HEK293 (cell line): ENCODE measurements around the gene OR1B1.

ENCODE experiments used
- CTCF ChIA-PET: fragments of 350-600 bp; formaldehyde crosslinking; extraction: SDS; loops from one replicate; lab custom pipeline; 2021; ENCODE audit warnings: antibody characterized with exemption; lab: Yijun Ruan, JAX
- POLR2A ChIA-PET: fragments of 300-600 bp; formaldehyde crosslinking; extraction: SDS; loops from one replicate; lab custom pipeline; 2020; ENCODE audit warnings: antibody characterized with exemption, inconsistent platforms; lab: Yijun Ruan, JAX
- H3K27ac ChIP-seq: fragments of 200-500 bp; sonication (Bioruptor generic); 2 replicates; pipeline ENCODE4 v1.5.1; 2014; ENCODE audit warnings: low read depth, low read length, control low read depth, inconsistent platforms; ENCODE audit errors: extremely low read depth
- H3K36me3 ChIP-seq, 2 experiments: fragments of 200-500 bp in 1 of 2; sonication (Bioruptor generic) in 1 of 2; 1 replicate in 1 of 2; 2 replicates in 1 of 2; pipeline ENCODE4 v1.5.1; 2014 to 2017; ENCODE audit warnings: inconsistent platforms in 2 of 2, low read length in 2 of 2; ENCODE audit not compliant: control insufficient read depth in 2 of 2, insufficient read depth in 1 of 2
- H3K4me1 ChIP-seq: fragments of 200-500 bp; sonication (Bioruptor generic); 2 replicates; pipeline ENCODE4 v1.5.1; 2014; ENCODE audit warnings: mild to moderate bottlenecking, low read length, inconsistent platforms; ENCODE audit not compliant: control insufficient read depth, insufficient read depth
- H3K4me3 ChIP-seq: 2 replicates; pipeline ENCODE4 v1.5.1; 2011; ENCODE audit warnings: low read depth, mild to moderate bottlenecking, control low read depth, low read length, moderate library complexity
- H3K9me3 ChIP-seq: fragments of 200-500 bp; sonication (Bioruptor generic); 2 replicates; pipeline ENCODE4 v1.5.1; 2014; ENCODE audit warnings: low read depth, low read length, inconsistent platforms; ENCODE audit not compliant: control insufficient read depth, insufficient read depth
- BCL11B ChIP-seq: fragments of 450-650 bp; formaldehyde crosslinking; IDR thresholded peaks from 2 replicates; pipeline ENCODE4 v1.5.1; 2016; ENCODE audit warnings: low read depth, missing biosample characterization, missing genetic modification characterization
- GLI2 ChIP-seq: fragments of 450-650 bp; formaldehyde crosslinking; IDR thresholded peaks from 2 replicates; pipeline ENCODE4; 2017; ENCODE audit warnings: missing biosample characterization, missing genetic modification characterization, low read depth, borderline replicate concordance
- KLF10 ChIP-seq: fragments of 450-650 bp; IDR thresholded peaks from 2 replicates; pipeline ENCODE4 v1.5.1; 2018; ENCODE audit warnings: missing biosample characterization, mild to moderate bottlenecking, missing genetic modification characterization
- REST ChIP-seq: fragments of 450-650 bp; formaldehyde crosslinking; IDR thresholded peaks from 2 replicates; pipeline ENCODE4 v1.5.1; 2016; ENCODE audit warnings: missing biosample characterization, missing genetic modification characterization
- SALL2 ChIP-seq: fragments of 450-650 bp; formaldehyde crosslinking; IDR thresholded peaks from 2 replicates; pipeline ENCODE4 v1.5.0; 2017; ENCODE audit warnings: missing biosample characterization, mild to moderate bottlenecking, missing genetic modification characterization, borderline replicate concordance
- TRIM28 ChIP-seq: IDR thresholded peaks from 2 replicates; pipeline ENCODE4 v1.6.1; 2011; ENCODE audit warnings: low read length, control low read depth, borderline replicate concordance
- YY1 ChIP-seq: fragments of 450-650 bp; formaldehyde crosslinking; IDR thresholded peaks from 2 replicates; pipeline ENCODE4 v1.5.1; 2018; ENCODE audit warnings: missing biosample characterization, missing genetic modification characterization
- YY2 ChIP-seq: fragments of 450-650 bp; formaldehyde crosslinking; IDR thresholded peaks from 2 replicates; pipeline ENCODE4 v1.5.1; 2016; ENCODE audit warnings: missing biosample characterization, missing genetic modification characterization
- ZFHX2 ChIP-seq: fragments of 450-650 bp; formaldehyde crosslinking; conservative IDR thresholded peaks from 2 replicates; pipeline ENCODE4 v1.5.1; 2016; ENCODE audit warnings: missing biosample characterization, missing genetic modification characterization
- ZFP69B ChIP-seq: fragments of 450-650 bp; formaldehyde crosslinking; IDR thresholded peaks from 2 replicates; pipeline ENCODE4 v1.5.1; 2016; ENCODE audit warnings: missing biosample characterization, missing genetic modification characterization
- ZNF146 ChIP-seq: fragments of 450-650 bp; formaldehyde crosslinking; IDR thresholded peaks from 2 replicates; pipeline ENCODE4 v1.5.1; 2016; ENCODE audit warnings: missing biosample characterization, missing genetic modification characterization
- ZNF157 ChIP-seq: fragments of 450-650 bp; formaldehyde crosslinking; IDR thresholded peaks from 2 replicates; pipeline ENCODE4 v1.5.1; 2016; ENCODE audit warnings: missing biosample characterization, missing genetic modification characterization
- ZNF18 ChIP-seq: fragments of 450-650 bp; formaldehyde crosslinking; IDR thresholded peaks from 2 replicates; pipeline ENCODE4 v1.5.1; 2016; ENCODE audit warnings: missing biosample characterization, missing genetic modification characterization
- ZNF221 ChIP-seq: fragments of 450-650 bp; formaldehyde crosslinking; IDR thresholded peaks from 2 replicates; pipeline ENCODE4 v1.5.1; 2017; ENCODE audit warnings: missing biosample characterization, missing genetic modification characterization, borderline replicate concordance
- ZNF391 ChIP-seq: fragments of 450-650 bp; formaldehyde crosslinking; IDR thresholded peaks from 2 replicates; pipeline ENCODE4 v1.5.1; 2016; ENCODE audit warnings: low read depth, missing biosample characterization, missing genetic modification characterization, borderline replicate concordance
- ZNF394 ChIP-seq: fragments of 450-650 bp; formaldehyde crosslinking; IDR thresholded peaks from 2 replicates; pipeline ENCODE4 v1.5.1; 2016; ENCODE audit warnings: missing biosample characterization, missing genetic modification characterization, mild to moderate bottlenecking, moderate library complexity, borderline replicate concordance
- ZNF501 ChIP-seq: fragments of 450-650 bp; formaldehyde crosslinking; IDR thresholded peaks from 2 replicates; pipeline ENCODE4 v1.5.1; 2016; ENCODE audit warnings: missing biosample characterization, missing genetic modification characterization
- ZNF596 ChIP-seq: fragments of 450-650 bp; IDR thresholded peaks from 2 replicates; pipeline ENCODE4 v1.5.0; 2018; ENCODE audit warnings: missing biosample characterization, mild to moderate bottlenecking, missing genetic modification characterization, moderate library complexity
- ZNF623 ChIP-seq: fragments of 450-650 bp; formaldehyde crosslinking; IDR thresholded peaks from 2 replicates; pipeline ENCODE4 v1.5.1; 2016; ENCODE audit warnings: missing biosample characterization, missing genetic modification characterization
- ZNF707 ChIP-seq: fragments of 450-650 bp; formaldehyde crosslinking; IDR thresholded peaks from 2 replicates; pipeline ENCODE4 v1.5.1; 2016; ENCODE audit warnings: missing biosample characterization, missing genetic modification characterization
- TF ChIP-seq, protein P1 (sequence below): fragments of 450-650 bp; formaldehyde crosslinking; IDR thresholded peaks from 2 replicates; pipeline ENCODE4 v1.5.1; 2016; ENCODE audit warnings: missing biosample characterization, missing genetic modification characterization

OR1B1 gene

GRCh38 chr9:122619996-122620395 lies 37.4 kb downstream of the OR1B1 start (continued):
- TF ChIP-seq YY1 (tag by site-specific recombination) (no peak), ZFHX2 (tag by site-specific recombination) (no peak), ZNF623 (tag by site-specific recombination) (no peak), TRIM28 (no peak), ZNF157 (tag by site-specific recombination) (no peak)

GRCh38 chr9:122614362-122614761 lies 43.1 kb downstream of the OR1B1 start, which contains the start of gene OR1Q1:
TSS of gene OR1Q1 (plus strand) at chr9:122614738. CDS start at chr9:122614738, 0 bp downstream.
- Histone ChIP-seq H3K9me3 (no peaks in the 10 kb centered on the region), H3K36me3 (no peaks in the 10 kb centered on the region), H3K4me1 (no peaks in the 10 kb centered on the region), H3K4me3 (no peak within 1 kb of the TSS), H3K27ac (no peak within 1 kb of the TSS)
- POLR2A ChIA-PET: no interaction called here
- CTCF ChIA-PET: interaction anchor here (1.0 kb wide), 1 partner anchor 8 kb away, joined by 3 read pairs; no protein-coding TSS in a partner anchor
- TF ChIP-seq ZFHX2 (tag by site-specific recombination) (no peak), ZNF221 (tag by site-specific recombination) (no peak)

DNA sequence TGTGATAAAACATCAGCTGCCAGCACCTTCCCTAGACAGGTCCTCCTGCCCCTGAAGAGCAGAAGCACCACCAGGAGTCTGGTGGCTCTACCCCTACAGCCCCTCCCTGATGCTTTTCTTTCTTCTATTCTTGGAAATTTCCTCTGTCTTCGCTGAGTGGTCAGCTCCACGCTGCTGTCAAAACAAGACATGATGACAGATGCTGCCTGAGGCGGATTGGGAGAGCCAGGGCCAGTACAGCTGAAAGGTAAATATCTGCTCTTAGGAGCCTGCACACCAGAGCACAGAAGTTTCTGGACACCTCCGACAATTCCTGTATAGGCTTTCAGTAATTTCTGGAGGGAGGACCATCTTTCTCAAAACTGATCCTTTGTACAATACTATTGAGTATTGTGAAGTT lies 47.6 kb downstream of the OR1B1 start:
- Histone ChIP-seq H3K27ac (no peak overlapping the region), H3K9me3 (no peaks in the 10 kb centered on the region), H3K4me3 (no peak overlapping the region), H3K4me1 (no peaks in the 10 kb centered on the region), H3K36me3 (no peaks in the 10 kb centered on the region)
- POLR2A ChIA-PET: no interaction called here
- CTCF ChIA-PET: interaction anchor here (0.8 kb wide), 1 partner anchor 146 kb away, joined by 3 read pairs; no protein-coding TSS in a partner anchor
- TF ChIP-seq REST (tag by site-specific recombination) (no peak), ZNF18 (tag by site-specific recombination) (no peak), ZNF707 (tag by site-specific recombination) (no peak), GLI2 (no peak), BCL11B (tag by site-specific recombination) (no peak), ZNF596 (no peak), YY2 (tag by site-specific recombination) (no peak), ZNF391 (tag by site-specific recombination) (no peak), ZNF501 (tag by site-specific recombination) (no peak), ZFP69B (tag by site-specific recombination) (no peak), ZNF146 (tag by site-specific recombination) (no peak), KLF10 (tag by site-specific recombination) (no peak), ZNF394 (tag by site-specific recombination) (no peak), SALL2 (tag by site-specific recombination) (no peak)
- TF ChIP-seq, protein P1, sequence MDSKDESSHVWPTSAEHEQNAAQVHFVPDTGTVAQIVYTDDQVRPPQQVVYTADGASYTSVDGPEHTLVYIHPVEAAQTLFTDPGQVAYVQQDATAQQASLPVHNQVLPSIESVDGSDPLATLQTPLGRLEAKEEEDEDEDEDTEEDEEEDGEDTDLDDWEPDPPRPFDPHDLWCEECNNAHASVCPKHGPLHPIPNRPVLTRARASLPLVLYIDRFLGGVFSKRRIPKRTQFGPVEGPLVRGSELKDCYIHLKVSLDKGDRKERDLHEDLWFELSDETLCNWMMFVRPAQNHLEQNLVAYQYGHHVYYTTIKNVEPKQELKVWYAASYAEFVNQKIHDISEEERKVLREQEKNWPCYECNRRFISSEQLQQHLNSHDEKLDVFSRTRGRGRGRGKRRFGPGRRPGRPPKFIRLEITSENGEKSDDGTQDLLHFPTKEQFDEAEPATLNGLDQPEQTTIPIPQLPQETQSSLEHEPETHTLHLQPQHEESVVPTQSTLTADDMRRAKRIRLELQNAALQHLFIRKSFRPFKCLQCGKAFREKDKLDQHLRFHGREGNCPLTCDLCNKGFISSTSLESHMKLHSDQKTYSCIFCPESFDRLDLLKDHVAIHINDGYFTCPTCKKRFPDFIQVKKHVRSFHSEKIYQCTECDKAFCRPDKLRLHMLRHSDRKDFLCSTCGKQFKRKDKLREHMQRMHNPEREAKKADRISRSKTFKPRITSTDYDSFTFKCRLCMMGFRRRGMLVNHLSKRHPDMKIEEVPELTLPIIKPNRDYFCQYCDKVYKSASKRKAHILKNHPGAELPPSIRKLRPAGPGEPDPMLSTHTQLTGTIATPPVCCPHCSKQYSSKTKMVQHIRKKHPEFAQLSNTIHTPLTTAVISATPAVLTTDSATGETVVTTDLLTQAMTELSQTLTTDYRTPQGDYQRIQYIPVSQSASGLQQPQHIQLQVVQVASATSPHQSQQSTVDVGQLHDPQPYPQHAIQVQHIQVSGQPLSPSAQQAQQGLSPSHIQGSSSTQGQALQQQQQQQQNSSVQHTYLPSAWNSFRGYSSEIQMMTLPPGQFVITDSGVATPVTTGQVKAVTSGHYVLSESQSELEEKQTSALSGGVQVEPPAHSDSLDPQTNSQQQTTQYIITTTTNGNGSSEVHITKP (tag by site-specific recombination): no peak
